Measurements from ENCODE around the gene KCNQ1.

The KCNQ1 gene

GRCh38 chr11:2714871-2715270, 270.1 kb downstream of the KCNQ1 start:
- DNase-seq (ENCODE audit: low read depth, low spot score), result no peak

GRCh38 chr11:2715716-2716350, 271.0 kb downstream of the KCNQ1 start:
- DNase-seq (ENCODE audit: low read depth, low spot score), result no peak

DNA sequence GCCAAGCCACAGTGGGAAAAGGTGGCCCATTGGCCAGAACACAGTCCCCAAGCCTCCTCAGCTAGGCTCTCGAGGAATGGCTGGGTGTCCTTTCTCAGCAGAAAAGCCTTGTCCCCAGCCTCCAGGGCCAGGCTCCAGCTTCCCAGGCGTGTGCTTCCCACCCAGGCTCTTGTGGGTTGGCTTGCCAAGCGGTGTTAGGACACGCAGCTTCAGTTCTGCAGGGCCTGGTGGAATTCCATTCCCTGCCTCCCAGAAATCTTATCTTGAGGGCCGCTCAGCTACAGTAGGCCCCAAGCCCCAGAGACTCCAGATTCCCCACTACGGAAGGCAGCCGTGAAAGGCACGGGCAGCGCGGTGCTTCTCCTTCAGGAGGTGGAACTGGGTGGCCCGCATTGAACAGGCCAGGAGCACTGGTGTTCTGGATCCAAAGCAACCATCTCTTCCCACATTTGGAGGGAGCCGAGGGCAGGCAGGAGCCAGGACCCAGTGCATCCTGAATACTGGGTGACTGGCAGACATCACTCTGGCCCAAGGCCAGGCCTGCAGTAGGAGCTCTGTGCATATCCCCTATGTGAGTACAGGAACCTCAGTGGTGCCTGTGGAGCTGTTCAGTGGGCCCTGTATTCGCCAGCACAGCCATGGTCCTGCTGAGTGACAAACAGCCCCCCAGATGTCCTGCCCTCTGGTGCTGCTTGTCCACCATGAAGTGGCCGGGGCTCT, 271.7 kb downstream of the KCNQ1 start:
- no peak for DNase-seq (ENCODE audit: low read depth, low spot score)

DNA sequence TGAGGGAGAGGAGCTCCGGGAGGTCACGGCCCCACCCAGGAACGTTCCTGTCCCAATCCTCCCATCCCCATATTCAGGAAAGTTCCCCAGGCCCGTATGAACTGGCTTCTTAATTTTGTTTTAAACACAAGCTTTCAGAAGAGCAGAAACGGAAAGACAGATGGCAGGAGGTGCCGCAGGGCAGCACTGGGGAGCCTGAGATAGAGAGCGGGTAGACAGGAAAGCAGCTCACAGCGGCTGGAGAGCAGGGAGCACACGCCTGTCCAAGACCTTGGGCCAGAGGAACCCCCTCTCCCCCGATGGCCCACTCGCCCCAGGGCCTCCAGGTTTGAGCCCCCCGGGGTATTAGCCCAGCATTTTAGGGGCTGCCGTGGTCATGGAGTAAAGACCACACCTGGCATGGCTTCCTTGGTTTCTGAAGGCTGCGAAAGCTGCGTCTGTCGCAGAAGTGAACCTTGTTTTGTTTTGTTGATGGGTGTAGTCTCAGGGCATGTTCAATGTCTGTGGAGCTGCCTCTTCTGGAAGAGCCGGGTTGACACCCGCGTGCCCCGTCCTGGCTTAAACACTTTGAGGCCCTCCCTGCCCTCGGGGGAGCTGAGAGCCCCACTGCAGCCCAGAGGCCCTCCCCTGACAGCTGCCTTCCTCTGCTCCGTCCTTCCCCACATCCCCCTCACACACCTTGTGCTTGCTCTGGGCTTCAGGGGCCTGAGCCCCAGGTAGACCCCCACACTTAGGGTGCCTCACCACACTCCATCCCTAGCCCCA, 272.9 kb downstream of the KCNQ1 start:
- no peak for DNase-seq (ENCODE audit: low read depth, low spot score)

DNA sequence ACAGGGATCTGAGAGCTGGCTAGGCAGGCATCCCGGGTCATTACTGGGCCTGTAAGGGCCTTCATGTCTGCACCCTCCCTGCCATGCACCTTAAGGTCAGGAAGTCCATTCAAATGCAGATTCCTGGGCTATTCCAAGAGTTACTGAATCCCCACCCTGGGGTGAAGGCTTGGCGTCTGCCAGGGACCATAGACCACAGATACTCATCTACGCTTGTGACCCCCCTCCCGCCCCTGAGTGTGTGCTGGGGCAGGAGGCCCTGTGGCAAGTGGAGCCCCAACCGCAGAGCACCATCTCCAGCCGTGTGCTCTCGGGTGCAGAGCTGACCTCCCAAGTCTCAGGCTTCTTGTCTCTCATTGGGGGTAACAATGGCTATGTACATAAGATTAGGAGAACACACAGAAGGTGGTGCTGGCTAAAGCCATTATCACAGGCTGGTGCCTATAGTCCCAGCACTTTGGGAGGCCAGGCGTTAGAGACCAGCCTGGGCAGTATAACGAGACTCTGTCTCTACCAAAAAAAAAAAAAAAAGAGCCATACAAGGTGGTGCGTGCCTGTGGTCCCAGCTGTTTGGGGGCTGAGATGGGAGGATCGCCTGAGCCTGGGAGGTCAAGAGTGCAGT, 274.1 kb downstream of the KCNQ1 start:
- DNase-seq (ENCODE audit: low read depth, low spot score), result no peak

DNA sequence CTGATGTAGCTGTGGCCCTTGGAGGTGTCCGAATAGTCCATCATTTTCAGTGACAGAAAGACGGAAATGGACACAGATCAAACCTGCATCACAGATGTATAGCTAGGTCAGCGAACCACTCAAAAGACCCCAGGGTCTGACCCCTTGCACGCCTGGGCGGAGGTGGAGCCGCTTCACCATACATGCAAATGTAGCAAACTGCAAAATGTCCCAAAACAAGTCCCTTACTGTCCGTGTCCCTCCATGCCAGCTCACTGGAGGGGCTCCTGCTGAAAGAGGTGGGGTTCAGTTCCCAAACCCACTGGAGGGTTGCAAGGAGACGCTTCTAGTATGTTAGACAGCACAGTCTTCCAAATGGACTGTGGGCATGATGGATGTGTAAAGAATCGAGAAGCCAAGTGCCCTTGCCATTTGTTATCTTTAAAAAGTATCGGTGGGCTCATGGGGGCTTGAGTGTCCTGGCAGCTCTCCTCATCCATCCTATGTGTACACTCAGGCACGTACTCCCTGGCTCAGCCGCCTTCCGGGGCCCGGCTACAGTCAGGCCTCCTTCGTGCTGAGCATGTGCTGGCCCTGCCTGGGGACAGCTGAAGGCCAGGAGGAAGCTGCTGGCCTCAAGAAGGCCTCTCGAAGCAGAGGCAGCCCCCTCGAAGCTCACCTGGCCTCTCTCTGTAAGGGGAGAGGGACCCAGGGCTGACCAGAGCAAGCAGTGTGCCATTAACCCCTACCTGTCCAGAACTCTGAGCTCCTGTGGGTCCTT, 275.2 kb downstream of the KCNQ1 start:
- no peak for DNase-seq (ENCODE audit: low read depth, low spot score)

DNA sequence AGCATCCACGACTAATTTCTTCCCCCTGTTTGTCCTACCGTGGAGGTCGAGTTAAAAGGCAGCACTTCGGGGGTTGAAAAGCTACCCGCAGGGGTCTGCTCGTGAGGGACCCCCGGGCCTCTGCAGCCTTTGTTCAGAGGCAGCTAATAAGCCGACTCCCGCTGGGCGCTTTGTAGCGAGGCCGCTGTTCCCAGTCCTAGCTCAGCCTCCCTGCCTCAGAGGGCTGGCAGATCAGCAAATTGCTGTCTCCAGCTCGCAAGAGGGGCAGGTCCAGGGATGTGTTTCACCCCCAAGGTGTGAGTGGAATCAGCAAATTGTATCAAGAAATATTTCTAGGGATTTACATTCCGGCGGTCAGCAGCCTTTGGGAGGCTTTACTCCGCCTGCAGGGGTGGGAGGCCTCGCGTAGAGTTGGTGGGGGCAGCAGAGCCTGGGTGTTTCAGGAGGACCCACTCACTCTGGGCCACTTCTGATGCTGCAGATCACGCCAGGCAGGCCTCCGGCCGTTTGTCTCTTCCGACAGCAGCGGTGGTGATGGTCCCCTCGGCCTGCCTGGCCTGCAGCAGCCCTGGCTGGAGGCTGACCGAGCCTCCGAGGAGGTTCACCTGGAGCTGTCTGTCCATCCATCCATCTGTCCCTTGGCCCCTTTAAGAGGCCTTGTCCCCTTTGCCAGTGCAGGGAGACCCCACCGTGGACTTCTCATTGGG, 276.6 kb downstream of the KCNQ1 start:
- DNase-seq (ENCODE audit: low read depth, low spot score), result no peak

DNA sequence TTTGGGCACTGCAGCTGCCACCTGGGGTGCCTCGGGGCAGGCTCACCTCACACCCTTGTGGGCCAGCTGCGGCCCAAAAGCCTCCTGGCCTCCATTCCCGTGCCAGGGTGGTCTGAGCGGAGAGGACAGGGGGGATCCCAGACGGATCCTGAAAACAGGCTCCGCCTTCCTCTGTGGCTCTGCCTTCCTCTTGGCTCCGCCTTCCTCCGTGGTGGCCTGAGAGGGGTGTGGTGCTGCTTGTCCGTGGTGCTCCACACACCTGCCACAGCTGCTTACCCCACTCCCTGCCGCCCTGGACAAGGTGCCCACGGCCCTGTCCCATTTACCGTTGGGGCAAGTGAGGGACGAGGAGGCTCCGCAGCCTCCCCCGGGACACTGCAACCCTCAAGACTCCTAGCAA, 278.1 kb downstream of the KCNQ1 start:
- DNase-seq (ENCODE audit: low read depth, low spot score), result no peak

DNA sequence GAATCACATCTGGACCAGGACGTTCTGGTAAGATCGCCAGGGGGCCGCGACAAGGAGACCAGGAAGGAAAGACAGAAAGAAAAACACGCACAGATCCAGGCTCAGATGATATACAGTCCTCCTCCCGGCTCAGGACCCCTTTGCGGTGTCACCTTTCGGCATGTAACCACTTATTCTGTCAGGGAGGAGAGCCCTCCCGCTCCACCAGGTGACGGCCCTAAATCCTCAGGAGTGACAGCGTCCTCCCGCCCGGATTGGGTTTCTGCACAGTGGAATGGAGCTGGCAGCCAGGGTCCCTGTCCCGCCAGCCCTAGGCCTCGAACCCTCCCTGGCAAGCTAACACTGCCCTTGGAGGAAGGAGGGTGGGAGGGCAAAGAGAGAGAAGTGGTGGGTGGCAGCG, 279.3 kb downstream of the KCNQ1 start:
- DNase-seq (ENCODE audit: low read depth, low spot score), result no peak

DNA sequence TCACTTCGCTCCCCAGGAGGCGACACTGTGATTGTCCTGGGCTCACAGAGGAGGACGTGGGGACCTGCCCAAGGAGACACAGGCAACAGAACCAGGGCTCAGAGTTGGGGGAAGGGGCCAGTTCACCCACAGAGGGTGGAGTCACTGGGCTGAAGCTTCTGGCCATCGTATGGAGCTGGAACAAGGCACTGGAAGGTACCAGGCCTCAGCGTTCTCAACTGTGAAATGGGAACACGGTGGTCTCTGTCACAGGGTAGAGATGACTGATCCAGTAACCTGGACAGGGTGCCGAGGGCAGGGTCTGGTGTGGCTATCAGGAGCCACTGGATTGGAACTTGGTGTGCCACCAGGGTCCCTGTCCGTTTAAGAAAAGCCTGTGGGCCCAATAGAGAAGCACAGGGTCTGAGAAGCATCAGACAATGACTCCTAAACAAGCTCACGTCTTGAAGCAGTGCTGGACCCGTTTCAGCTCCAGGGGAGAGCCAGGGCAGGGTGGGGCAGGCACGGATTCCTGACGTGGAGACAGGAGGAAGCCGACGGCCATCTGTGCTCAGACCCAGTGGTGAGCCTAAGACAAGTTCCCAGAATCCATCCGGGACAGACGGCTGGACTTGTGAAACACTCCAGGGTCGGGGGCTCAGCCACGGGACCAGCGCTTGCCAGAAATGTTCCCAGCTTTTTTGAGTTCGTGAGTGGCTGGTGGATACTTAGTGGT, 280.0 kb downstream of the KCNQ1 start:
- no peak for DNase-seq (ENCODE audit: low read depth, low spot score)

DNA sequence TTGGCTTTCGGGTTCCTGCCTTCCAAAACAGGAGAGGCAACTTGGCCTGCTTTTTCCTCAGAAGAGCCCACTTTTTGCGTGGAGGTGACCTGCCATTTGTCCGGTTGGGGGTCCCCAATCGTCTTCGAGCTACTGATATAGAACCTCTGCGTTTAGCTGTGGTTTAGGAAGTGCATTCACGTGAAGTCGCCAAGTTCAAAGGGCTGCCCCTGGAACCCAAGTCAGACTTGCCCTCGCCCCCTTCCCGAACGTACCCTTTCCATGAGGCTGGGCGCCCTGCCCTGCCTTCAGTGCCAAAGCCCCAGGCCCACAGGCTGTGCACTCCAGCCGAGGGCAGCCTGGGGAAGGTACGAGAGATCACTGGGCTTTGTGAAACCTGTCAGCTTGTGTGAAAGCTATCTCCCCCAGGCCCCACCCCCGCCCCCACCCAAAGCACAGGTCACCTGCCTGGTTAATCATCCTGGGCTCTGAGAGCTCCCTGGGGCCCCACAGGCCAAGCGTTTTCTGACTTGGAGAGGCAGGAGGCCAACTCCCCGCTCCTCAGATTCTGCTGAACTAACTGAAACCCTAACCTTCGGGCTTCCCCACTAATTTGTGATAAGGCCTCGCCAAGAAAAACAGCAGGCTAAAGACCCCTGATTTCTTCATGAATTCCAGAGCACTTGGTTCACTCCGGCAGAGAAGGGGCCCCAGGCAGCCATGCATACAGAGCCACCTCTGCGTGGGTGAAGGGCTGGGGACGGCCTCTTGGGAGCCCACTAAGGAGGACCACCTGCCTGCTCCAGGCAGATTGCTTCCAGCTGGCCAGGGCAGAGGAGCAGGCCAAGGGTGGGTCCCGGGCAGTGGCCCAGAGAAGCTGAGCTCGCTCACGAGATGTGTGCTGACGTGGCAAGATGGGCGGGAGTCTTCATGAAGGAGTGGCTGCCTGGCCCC, 280.8 kb downstream of the KCNQ1 start:
- no peak for DNase-seq (ENCODE audit: low read depth, low spot score)

- no peak for DNase-seq (ENCODE audit: low read depth, low spot score)
Measured at GRCh38 chr11:2726964-2727363, 282.2 kb downstream of the KCNQ1 start.

GRCh38 chr11:2728128-2728662, 283.4 kb downstream of the KCNQ1 start:
- DNase-seq (ENCODE audit: low read depth, low spot score), result no peak

GRCh38 chr11:2728663-2729332, 284.0 kb downstream of the KCNQ1 start:
- no peak for DNase-seq (ENCODE audit: low read depth, low spot score)

GRCh38 chr11:2729841-2730240, 285.0 kb downstream of the KCNQ1 start:
- DNase-seq (ENCODE audit: low read depth, low spot score), result no peak

DNA sequence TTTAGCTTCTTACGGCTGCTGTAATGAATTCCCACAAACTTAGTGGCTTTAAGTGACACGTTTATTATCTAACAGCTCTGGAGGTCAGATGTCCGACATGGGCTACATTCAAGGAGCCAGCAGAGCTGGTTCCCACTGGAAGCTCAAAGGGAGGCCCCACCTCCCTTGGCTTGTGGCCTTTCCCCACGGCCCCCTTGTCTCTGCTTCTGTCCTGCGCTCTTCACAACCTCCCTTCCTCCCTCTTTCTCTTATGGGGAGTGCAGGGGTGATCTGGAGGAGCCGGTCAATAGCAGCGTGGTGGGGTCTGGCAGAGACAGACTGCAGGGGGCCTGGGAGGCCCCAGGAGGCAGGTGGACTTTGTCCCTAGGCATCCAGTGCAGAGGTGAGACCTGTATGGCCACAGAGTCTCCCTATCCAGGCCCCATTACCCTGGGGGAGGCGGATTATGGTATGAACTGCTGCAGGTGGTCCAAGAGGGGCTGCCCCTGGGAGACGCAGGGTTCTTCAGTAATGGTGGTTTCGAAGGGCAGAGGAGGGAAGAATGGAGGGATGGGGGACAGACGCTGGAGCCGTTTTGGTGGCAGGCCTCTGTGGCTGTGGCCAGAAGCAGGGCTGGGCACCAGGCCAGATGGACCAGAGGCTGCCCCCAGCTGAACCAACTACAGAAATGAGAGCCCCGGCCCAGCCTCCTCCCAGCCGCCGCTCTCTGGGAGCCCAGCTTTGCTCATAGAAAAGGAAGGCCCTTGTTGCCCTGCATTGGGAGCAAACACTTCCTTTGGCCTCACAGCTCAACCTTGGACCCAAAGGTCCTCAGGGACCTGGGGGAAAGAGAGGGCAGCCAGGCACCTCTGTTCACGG, 285.7 kb downstream of the KCNQ1 start:
- DNase-seq (ENCODE audit: low read depth, low spot score), result no peak

Measured in iPS DF 19.7 (cell line).